NCI-H2227 (cell line): Measurements from ENCODE around the gene TEN1.
"Not testable (repeated sequence)": the region's sequence is repeated elsewhere in the genome, so short reads cannot be mapped to it uniquely, and the experiment has no call there.

Experiments used
- DNase-seq: peaks from one replicate; lab custom pipeline; 2025; ENCODE audit not compliant: unreplicated experiment; lab: John Stamatoyannopoulos, UW

Gene TEN1, protein sequence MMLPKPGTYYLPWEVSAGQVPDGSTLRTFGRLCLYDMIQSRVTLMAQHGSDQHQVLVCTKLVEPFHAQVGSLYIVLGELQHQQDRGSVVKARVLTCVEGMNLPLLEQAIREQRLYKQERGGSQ

DNA sequence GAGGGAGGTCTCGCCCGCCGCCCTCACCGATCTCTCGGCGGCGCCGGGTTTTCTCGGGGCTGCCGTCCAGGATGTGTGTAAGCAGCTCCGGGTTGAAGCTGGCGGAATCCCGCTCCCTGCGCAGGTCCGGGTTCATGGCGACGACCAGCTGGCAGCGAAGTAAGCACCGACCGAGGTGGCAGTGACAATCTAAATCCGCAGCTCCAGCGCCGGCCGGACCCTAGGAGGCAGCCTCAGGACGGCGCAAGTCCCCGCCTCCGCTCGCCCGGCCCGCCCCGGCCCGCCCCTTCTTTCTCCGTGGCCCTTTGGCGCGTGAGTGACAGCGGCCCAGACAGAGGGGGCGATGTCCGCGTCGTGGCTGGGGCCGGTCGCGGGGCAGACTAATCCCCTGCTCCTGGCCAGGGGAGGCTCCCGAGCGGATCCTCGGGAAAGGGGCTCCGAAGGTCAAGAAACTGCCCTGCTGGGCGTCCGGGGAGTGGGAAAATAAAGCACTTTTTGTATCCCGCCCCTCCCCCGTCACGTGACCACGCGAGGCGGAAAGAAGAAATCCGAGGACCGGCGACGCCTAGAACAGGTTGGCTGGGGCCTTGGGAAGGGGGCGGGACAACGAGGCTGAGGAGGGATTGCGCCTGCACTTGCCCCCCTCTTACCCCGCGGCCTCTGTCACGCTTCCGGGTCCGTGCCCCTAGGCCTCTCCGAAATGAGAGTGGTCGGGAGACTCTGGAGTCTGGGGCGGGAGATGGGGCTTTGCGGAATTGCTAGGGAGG lies at the start of gene TEN1, which contains the start of gene ACOX1:
Gene TEN1, plus strand, starts transcription at position 303 of the 767 bp plus-strand sequence. CDS start 6,953 bp downstream, outside the sequence.
Gene ACOX1, minus strand, starts transcription at position 229 of the 767 bp plus-strand sequence. Its CDS starts 93 bp downstream, at position 136.
- DNase-seq, result peak; percentile 98

DNA sequence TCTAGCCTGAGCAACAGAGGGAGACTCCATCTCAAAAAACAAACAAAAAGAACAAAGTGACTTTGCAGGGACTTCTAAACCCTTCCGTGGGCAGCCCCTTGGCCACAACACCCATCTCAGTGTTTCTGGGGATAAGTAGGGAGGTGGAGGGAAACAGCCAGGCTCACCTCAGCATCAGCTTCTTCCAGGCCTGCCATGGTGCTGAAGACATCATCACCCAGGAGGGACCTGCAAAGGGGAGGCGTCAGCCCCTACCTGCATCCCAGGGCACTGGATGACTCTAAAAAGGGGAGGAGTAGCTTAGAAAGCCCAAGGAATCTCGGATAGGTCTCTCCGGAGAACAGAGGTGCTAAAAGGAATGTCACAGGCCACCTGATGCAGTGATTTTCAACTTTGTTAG lies 48.0 kb upstream of the TEN1 start:
- no peak for DNase-seq

DNA sequence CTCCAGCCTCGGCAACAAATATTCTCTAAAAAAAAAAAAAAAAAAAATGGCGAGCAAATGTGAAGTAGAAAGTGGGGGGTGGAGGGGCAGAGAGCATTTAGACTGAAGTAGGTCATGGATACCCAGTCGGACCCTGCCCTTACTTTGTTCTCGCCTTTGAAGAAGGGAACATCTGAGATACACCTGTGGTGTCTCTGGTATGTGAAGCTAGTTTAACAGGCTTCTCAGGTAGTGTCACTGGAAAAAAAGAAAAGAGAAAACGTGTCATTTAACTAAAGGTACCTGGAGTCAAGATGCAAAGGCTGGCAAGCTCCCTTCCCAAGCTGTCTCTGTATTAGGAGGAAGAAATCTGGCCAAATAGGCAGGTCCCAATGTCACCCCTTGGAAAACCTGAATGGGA lies 46.2 kb upstream of the TEN1 start:
- DNase-seq, result no peak

DNA sequence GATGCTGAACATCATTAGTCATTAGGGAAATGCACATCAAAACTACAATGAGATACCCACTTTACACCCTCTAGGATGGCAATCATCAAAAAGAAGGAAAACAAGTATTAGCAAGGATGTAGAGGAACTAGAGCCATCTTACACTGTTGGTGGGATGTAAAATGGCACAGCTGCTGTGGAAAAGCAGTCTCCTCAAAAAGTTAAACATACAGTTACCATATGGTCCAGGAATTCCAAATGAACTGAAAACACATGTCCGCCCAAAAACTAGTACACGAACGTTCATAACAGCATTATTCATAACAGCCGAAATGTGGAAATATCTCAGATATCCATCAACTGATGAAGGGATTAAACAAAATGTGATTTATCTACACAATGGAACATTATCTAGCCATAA lies 45.2 kb upstream of the TEN1 start:
- DNase-seq, result no peak

DNA sequence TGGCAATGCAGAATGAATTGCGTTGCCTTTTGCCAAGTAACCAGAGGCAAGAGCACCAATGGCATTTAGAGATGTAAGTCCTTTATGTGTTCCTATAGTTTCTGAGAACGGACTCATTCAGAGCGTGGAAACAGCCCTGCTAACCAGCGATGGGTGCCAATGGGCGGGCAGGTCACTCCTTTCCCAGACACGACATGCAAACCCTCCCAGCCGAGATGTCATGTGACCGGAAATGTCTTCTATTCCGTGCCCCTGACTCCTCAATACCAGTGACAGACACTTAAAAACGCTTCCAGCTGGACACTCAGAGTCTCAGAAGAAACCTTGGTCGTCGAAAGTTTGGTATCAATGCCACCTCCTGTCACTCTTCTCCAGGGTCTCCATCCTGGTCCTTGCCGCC lies 41.4 kb upstream of the TEN1 start:
- DNase-seq, result no peak

DNA sequence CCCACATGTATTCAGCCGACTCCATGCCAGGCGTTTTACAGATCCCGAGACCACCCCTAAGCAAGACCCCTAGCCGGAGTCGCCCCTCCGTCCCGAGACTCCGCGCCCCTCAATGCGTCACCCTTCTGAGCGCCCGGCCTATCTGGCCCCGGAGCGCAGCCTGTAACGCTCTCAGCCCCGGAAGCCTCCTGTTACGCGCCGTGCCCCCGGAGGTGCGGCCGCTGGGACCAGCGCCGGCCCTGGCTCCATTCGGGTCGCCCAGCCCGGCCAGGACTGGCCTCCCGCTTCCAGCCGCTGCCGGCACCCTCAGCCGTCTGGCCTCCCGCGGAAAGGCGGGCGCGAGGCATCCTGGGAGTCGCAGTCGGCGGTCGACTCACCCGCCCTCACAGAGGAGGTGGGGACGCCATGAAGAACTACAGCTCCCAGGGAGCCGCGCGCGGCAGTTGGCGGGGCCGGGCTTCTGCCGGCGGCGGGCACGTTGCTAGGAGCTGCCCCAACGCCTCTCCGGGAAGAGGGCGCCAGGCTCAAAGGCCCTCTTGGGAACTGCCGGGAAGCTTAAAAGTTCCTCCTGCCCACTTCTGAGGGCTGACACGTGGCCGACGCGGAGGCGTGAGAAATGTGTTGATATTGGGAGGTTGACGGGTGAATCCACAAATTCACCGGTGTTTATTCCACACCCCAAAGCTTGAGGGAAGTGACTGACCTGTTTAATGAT lies 38.2 kb upstream of the TEN1 start, which contains the start of gene FBF1:
Gene FBF1, minus strand, starts transcription at position 316 of the 715 bp plus-strand sequence. CDS start 2,893 bp downstream, outside the sequence.
- DNase-seq, result peak; percentile 97

DNA sequence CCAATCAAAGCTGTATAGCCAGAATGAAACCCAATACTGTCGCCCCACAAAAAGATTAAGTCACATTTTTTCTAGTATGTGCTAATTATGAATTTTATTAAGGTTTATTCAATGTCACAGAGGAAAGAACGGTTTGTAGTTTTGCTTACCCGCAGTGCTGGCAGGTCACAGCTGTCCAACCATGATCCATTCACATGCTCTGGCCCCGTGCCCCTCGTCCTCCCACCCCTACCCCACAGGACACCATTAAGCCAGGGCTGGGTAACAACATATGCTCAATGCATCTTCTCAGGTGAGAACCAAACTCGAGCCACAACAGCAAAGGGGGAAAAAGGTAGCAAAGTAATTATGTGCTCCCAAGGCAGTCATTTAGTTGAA lies 37.6 kb upstream of the TEN1 start:
- no peak for DNase-seq

DNA sequence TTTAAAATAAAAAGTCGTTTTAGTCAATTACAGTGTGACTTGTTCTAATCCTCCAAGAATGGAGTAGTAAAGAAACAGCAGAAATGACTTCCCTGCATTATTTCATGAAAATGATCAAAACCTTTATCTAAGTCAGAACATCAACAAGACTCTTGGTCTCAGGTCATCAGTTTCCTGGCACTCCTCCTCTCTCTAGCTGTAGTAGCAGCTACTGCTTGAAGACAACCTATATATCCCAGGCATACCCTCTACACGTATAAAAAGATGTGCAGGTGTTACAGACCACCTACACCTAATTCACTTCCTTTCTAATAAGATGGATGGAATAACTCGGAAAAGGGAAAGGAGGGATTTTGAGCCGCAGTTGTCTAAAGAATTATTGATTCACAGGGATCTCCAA lies 36.6 kb upstream of the TEN1 start:
- no peak for DNase-seq

DNA sequence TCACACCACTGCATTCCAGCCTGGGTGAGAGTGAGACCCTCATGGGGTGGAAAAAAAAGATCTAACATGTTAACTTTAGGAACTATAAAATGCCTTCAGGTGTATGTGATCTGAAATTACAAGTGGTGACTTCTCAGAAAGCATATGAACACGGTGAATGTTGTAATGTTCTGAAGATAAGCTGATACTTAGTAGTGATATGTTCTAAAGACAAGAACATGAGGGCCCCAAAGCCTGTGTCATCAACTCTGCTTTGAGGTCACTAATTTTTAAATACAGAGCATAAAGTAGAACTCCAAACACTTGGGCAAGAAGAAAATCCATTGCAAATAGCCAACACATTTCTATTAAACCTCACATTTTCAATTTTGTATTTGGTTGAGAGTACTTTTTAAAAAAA lies 35.5 kb upstream of the TEN1 start:
- DNase-seq, result no peak

DNA sequence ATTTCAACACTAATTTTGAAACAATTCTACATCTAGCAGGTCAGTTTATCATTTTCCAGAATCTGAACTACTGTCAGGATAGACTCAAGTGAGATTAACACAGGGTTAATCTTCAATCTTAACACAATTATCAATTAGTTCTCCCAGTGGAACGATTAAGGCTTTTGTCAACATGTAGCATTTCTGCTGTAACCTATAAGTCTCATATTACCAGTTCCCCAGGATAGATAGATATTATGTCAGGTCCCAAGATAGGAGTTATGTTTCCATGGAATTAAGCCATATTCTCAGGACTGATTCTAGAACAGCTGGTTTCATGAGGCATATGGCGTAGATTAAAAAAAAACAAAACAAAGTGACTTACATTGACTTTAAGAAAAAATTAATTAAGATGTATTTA lies 33.8 kb upstream of the TEN1 start:
- DNase-seq, result no peak

DNA sequence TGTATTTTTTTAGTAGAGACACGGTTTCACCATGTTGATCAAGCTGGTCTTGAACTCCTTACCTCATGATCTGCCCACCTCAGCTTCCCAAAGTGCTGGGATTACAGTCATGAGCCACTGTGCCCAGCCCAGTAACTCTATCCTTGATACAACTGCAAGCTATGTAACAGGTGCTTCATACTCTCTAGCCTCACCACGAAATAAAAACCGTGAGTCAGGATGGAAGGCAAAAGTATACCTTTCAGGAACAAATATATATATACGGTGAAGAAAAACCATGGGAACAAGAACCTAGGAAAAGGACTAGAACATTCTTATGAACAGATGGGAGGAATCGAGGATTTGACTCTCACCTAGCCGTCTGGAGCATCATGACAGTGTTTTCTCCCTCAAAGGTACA lies 28.6 kb upstream of the TEN1 start:
- DNase-seq, result no peak

DNA sequence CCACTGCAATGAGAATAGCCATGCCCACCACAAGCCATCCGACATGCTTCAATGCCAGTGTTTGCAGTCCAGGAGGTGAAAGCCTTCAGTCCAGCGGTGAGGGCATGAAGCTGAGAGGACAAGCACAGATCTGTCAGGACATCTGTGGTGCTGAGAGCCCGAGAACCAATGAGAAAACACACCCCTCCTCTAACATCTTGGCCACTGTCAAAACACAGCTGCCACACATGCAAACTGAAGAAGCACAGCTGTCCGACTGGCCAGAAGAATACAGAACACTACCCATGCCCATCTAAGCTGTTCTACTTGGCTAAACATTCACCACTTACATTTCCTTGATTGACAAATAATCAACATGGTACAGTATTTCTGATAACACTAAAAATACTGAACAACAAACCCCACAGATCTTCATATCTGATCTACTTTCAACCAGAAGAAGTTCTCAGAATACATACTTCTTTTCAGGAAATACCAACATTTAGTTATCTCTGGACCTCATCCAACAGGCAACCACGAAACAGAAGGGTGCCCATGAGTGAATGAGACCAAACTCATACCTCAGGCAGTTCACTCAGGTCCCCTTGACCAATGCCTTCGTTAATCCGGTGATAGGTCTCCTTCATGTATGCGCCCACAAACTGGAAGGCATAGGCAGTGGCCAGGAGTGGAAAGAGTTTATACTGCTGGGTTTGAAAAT lies 28.0 kb upstream of the TEN1 start:
- DNase-seq, result no peak

DNA sequence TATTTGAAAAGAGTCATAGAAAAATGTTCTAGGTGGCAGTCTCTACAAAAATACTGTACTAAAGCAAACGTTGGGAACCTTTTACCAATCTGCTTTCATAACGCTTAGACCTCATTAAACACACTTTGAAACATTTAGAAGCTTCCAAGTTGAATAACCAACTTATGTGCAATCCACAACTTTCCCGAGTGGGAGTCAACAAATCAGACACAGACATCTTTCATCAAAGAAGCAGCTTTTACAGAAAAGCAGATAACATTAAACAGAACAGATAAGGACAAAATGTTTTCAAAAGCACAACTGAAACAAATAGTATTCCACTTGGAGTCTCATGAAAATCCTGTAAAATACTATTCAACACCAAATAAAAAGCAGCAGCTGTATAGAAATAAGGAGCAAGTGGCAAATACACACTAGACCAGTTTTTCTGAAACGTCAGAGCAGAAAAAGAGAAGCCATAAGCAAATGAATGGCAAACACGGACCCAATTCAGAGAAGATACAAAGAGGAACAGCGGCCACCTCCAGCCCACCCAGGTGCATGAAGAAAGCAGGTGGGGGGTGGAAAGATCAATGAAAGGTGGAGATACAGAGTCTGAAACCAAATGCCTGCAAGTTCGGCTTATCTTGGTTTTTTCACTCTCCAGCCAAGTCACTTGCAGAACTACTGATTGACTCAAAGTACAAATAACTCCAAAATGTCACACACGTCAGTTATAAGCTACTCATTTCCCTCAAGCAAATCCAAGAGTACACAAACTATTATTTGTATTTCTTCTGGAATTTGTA lies 19.8 kb upstream of the TEN1 start:
- no peak for DNase-seq

DNA sequence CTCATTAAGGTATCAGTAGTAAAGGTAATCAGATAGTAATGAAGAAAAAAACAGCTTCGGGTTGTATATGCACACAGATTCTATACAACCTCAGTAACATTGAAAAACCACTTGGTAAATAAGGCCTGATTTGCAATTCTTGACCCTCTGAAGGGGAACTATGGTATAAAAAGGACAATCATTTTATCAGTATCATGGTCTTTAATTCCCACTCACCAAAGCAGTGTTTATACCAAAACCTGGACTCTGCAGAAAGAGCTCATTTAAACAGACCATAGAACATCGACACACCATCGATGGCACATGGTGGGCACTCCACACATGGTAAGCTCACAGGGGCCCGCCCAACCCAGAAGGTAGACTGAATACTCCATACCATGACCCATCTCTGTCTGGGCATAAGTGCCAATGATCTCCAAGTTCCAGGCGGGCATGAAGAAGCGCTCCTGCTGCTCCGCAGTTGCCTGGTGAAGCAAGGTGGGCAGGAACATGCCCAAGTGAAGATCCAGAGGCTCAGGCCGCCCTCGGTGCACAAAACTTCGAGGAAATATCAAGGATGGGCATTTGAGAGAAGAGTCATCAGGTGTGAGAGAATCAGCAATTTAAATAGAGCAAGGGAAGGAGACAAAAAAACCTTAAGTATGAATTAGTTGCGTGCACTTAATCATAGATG lies 19.1 kb upstream of the TEN1 start:
- DNase-seq, result no peak

DNA sequence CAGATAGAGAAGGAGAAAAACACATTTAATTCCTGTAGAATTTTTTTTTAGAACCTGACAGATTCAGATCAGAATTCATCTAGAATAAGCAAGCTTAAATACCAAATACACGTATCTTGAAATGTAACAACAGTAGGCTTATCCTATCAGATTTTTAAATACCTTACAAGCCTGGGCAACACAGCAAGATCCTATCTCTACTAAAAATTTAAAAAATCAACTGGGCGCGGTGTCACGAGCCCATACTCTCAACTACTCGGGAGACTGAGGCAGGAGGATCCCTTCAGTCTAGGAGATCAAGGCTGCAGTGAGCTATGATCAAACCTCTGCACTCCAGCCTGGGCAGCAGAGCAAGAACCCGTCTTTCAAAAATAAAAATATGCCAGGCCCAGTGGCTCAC lies 13.6 kb upstream of the TEN1 start:
- no peak for DNase-seq

DNA sequence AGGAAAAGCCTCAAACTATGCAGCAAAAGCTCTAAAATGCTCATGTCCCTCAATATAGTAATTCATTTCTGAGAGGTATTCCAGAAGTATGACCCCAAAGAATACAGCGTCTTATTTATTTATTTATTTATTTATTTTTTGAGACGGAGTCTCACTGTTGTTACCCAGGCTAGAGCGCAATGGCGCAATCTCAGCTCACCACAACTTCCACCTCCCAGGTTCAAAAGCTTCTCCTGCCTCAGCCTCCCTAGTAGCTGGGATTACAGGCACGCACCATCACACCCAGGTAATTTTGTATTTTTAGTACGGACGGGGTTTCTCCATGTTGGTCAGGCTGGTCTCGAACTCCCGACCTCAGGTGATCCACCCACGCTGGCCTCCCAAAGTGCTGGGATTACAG lies 10.0 kb upstream of the TEN1 start:
- not testable (repeated sequence) for DNase-seq

DNA sequence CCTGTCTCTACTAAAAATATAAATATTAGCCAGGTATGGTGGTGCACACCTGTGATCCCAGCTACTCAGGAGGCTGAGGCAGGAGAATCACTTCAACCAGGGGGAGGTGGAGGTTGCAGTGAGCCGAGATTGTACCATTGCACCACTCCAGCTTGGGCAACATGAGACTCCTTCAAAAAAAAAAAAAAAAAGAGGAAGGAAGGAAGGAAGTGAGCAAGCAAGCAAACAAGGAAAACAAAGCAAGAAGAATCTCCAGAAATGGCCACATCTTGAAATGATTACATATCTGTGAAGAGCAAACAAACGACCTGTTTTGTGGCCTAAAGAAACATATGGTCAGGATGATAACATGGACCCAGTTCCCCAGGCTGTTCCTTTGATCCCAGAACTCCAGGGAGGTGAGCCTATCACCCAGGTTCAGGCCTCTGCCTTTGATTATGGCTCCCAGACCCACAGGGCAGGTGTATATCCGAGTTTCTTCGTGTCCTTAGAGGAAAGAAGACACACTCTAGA lies 9.0 kb upstream of the TEN1 start:
- DNase-seq, result no peak

DNA sequence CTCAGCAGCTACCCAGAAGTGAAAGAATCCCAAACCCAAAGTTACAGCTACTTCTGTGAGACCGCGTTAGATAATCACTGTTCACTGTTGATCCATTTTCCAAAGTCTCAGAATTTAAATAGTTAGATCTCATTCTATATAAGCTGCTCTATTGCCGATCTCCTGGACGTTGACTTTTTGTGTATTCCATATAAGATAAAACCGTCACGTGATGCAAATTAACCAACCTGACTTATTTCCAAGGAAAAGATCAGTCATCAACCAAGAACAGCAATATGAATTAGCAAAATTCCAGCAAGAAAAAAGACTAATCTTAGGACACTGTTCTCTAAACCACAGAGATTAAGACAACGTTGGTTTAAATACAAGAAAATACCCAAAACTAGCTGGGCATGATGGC lies 8.4 kb upstream of the TEN1 start:
- no peak for DNase-seq

DNA sequence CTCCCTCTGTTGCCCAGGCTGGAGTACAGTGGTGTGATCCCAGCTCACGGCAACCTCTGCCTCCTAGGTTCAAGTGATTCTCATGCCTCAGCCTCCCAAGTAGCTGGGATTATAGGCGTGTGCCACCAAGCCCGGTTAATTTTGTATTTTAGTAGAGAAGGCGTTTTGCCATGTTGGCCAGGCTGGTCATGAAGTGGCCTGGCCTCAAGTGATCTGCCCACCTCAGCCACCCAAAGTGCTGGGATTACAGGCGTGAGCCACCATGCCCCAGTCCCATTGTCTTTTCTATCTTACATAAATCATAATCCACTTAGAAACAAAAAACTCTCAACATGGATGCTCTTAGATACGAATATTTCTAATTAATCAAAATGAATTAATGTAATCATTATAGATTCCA lies 3.9 kb upstream of the TEN1 start:
- DNase-seq, result not testable (repeated sequence)

DNA sequence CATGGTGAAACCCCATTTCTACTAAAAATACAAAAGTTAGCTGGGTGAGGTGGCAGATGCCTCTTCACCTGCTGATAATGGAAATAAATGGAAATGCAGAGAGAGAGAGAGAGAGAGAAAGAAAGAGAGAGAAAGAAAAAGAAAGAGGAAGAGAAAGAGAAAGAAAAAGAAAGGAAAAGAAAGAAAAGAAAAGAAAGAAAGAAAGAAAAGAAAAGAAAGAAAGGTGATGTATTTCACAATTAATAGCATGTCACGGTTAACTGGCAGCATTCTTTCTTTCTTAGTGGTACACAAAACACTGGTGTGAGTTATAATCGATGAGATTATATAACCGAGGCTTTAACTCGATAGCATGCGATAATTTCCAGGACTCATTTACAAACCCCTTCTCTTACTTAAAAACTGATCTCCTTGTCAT lies 3.3 kb upstream of the TEN1 start:
- DNase-seq, result no peak
